Kidney (tissue), 14 donors: ENCODE results near the gene CASP4. TPM values are rescaled to one million over a fixed set of nuclear protein-coding genes. Genes with fewer than 3 reads are reported as not detected.

Experiments used
- DNase-seq, 5 donors: peaks; one replicate each; pipeline ENCODE4 v3.0.0-alpha.2; 2013 to 2020
- FAIRE-seq: peaks from 2 replicates; lab custom pipeline; 2012; peaks lifted over from hg19 to GRCh38; lab: Jason Lieb, UNC
- H3K27ac ChIP-seq, 2 donors: one replicate each; pipeline ENCODE4 v1.7.0; 2013; ENCODE audit warnings: low read depth in 2 of 2, low read length in 2 of 2, inconsistent platforms in 1 of 2
- H3K27me3 ChIP-seq: one replicate; pipeline ENCODE4 v1.7.1; 2013; ENCODE audit warnings: low read length, inconsistent platforms; ENCODE audit not compliant: control insufficient read depth, insufficient read depth
- H3K36me3 ChIP-seq, 3 donors: one replicate each; pipeline versions ENCODE4 v1.7.0 to v1.7.1; 2013; ENCODE audit warnings: low read length in 3 of 3, control low read depth in 1 of 3, inconsistent platforms in 1 of 3; ENCODE audit not compliant: insufficient read depth in 3 of 3, control insufficient read depth in 2 of 3
- H3K4me1 ChIP-seq, 3 donors: one replicate each; pipeline versions ENCODE4 v1.7.0 to v1.7.1; 2013; ENCODE audit warnings: low read length in 3 of 3, inconsistent platforms in 1 of 3, low read depth in 1 of 3; ENCODE audit not compliant: control insufficient read depth in 2 of 3, insufficient read depth in 2 of 3
- H3K4me3 ChIP-seq, 3 donors: one replicate each; pipeline versions ENCODE4 v1.7.0 to v1.8.1; 2013; ENCODE audit warnings: low read length in 3 of 3, control low read depth in 1 of 3, inconsistent platforms in 1 of 3
- H3K9ac ChIP-seq, 3 donors: one replicate each; pipeline versions ENCODE4 v1.7.0 to v1.7.1; 2013; ENCODE audit warnings: low read length in 3 of 3, control low read depth in 1 of 3, inconsistent platforms in 1 of 3
- H3K9me3 ChIP-seq, 3 donors: one replicate each; pipeline versions ENCODE4 v1.7.0 to v1.7.1; 2013; ENCODE audit warnings: low read length in 3 of 3, control low read depth in 1 of 3, inconsistent platforms in 1 of 3; ENCODE audit not compliant: control insufficient read depth in 2 of 3, insufficient read depth in 1 of 3
- intact Hi-C: fragments of 100-400 bp; cut with DNase I; formaldehyde crosslinking; loops from one replicate; pipeline ENCODE4 v1.11.1; 2022
- polyA plus RNA-seq: library from polyadenylated mRNA; stranded (reverse); fragments of 350-450 nt; fragmentation: Illumina TruSeq; extraction: RNeasy Lipid Tissue Mini Kit (QIAGEN cat#74804); gene quantifications from one replicate; pipeline ENCODE4 v1.2.3, GENCODE V29; 2014; ENCODE audit warnings: low read depth, low replicate concordance; ENCODE audit not compliant: insufficient read depth
- total RNA-seq: library from RNA; stranded (reverse); fragmentation: NEBNext Ultra II Directional; extraction: Animal tissue kit (Norgen Biotek cat#: 25700); gene quantifications from one replicate; pipeline ENCODE4 v1.2.1, GENCODE V29; 2021
- TF ChIP-seq, protein P1 (sequence below): IDR thresholded peaks from 3 replicates; pipeline ENCODE4 v1.5.1; 2012; ENCODE audit warnings: mild to moderate bottlenecking, moderate library complexity, borderline replicate concordance; ENCODE audit not compliant: insufficient read depth; ENCODE audit errors: extremely low read depth
- donor health status: control.
- donor health status: control.
- donor health status: control.
- donor health status: control.
- donor health status: control.
- donor health status: DM: yes; HTN: yes; CAD: no.
- donor health status: Normal renal cell carcinoma (clear cell type).

CASP4 gene
- total and polyA plus RNA-seq, 2 donors from 2014 or later, result 40.6 to 60.3 TPM

DNA sequence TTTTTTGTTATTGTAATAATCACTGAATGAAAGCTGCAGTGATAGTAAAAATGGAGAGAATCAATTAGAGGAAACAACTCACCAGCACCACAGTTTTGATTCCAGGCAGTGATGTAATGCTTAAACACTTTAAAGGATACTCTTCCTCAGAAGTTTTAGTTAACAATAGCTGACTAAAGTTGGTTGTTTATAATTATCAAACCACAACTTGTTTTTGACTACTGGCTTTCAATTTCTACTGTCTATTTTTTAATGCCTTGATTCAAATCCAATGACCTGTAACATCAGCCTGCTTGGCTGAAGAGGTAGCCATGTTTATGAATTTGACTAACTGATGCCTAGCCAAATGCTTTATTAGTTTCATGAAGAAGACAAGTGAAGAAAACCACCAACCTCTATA, 51.9 kb downstream of the CASP4 start:
- no peaks in the 10 kb centered on the region for H3K36me3 ChIP-seq
- TF ChIP-seq, protein P1, sequence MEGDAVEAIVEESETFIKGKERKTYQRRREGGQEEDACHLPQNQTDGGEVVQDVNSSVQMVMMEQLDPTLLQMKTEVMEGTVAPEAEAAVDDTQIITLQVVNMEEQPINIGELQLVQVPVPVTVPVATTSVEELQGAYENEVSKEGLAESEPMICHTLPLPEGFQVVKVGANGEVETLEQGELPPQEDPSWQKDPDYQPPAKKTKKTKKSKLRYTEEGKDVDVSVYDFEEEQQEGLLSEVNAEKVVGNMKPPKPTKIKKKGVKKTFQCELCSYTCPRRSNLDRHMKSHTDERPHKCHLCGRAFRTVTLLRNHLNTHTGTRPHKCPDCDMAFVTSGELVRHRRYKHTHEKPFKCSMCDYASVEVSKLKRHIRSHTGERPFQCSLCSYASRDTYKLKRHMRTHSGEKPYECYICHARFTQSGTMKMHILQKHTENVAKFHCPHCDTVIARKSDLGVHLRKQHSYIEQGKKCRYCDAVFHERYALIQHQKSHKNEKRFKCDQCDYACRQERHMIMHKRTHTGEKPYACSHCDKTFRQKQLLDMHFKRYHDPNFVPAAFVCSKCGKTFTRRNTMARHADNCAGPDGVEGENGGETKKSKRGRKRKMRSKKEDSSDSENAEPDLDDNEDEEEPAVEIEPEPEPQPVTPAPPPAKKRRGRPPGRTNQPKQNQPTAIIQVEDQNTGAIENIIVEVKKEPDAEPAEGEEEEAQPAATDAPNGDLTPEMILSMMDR, result no peak
- no peaks in the 10 kb centered on the region for H3K4me1 ChIP-seq
- H3K27ac ChIP-seq, result no peak overlapping the region
- no peaks in the 10 kb centered on the region for H3K9me3 ChIP-seq
- H3K9ac ChIP-seq, result no peak overlapping the region
- no peaks in the 10 kb centered on the region for H3K27me3 ChIP-seq
- DNase-seq, result no peak
- intact Hi-C loops, result no loop called here
- no peak overlapping the region for H3K4me3 ChIP-seq
- no peak for FAIRE-seq

DNA sequence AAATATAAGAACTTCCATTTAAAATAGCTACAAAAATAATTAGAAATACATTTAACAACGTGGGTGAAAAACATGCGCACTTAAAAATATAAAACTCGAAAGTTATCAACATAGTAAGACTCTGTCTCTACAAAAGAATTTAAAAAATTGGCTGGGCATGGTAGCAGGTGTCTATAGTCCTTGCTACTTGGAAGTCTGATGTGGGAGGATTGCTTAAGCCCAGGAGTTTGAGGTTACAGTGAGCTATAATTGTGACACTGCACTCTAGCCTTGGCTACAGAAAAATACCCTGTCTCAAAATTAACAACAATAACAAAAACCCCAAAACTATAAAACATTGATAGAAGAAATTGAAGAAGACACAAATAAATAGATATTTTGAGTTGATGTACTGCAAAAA, 56.3 kb downstream of the CASP4 start:
- FAIRE-seq, result no peak

DNA sequence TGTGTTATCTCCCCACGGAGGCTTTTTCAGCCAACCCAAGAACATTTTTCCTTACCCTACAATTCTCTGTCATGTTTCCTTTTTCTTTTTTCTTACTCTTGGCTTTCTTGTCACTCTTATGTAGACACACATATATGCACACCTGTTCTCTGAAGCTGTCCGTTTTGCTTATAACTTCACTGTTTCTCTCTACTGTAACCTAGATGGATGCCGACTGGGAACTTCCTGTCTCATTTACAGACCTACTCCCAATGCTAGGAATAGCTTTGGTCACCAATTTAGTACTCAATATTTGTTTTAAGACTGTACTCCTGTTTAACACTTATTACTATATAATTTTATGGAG, 60.2 kb downstream of the CASP4 start:
- no peak overlapping the region for H3K4me3 ChIP-seq
- FAIRE-seq, result no peak
- no peaks in the 10 kb centered on the region for H3K36me3 ChIP-seq
- H3K4me1 ChIP-seq, result no peaks in the 10 kb centered on the region
- no peak overlapping the region for H3K27ac ChIP-seq
- DNase-seq, result no peak
- TF ChIP-seq, protein P1, result no peak
- no peak overlapping the region for H3K9ac ChIP-seq
- no peaks in the 10 kb centered on the region for H3K9me3 ChIP-seq
- no peaks in the 10 kb centered on the region for H3K27me3 ChIP-seq
- intact Hi-C loops, result no loop called here

More for the DNA sequence above, 56.3 kb downstream of the CASP4 start:
- Histone ChIP-seq H3K36me3 (no peaks in the 10 kb centered on the region), H3K4me1 (no peaks in the 10 kb centered on the region), H3K9me3 (no peaks in the 10 kb centered on the region), H3K9ac (no peak overlapping the region), H3K4me3 (no peak overlapping the region), H3K27ac (no peak overlapping the region), H3K27me3 (no peaks in the 10 kb centered on the region)
- intact Hi-C loops, result no loop called here
- no peak for DNase-seq
- TF ChIP-seq, protein P1, result no peak

DNA sequence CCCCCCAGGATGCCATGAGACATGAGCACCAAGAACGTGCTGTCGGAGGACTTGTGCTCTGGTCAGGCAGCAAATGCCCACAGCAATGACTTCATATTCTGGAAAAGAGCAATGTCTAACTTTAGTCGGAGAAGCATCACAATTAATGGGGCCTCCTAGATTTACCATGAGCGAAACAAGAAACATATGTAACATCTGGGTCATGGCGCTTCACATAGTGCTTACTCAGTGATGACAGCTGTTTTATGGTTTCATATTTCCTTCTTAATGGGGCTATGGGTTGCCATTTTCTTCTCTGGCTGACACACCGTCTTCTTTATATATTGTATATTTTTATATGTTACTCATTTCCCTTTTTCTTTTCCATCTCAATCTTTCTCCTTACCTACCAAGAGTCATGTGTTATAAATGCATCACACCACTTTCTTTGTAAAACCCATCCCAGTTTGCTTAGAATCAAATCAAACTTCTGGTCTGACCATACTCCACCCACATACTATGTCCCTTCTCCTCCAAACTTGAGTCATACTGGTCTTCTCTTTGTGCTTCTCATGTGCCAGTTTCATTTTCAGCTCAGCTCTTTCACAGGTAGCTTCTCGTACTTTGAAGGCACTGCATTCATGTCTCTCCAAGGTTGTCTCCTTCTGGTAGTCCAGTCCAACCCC, 60.7 kb downstream of the CASP4 start:
- Histone ChIP-seq H3K9me3 (no peaks in the 10 kb centered on the region), H3K36me3 (no peaks in the 10 kb centered on the region), H3K27ac (no peak overlapping the region), H3K4me3 (no peak overlapping the region), H3K4me1 (no peaks in the 10 kb centered on the region), H3K27me3 (no peaks in the 10 kb centered on the region), H3K9ac (no peak overlapping the region)
- FAIRE-seq (no peak), DNase-seq (no peak)
- TF ChIP-seq, protein P1, result no peak
- intact Hi-C loops, result no loop called here
